GM12873 (cell line): ENCODE data around the gene GRIN1.

Experiments used
- TF ChIP-seq, protein P1 (sequence below): IDR thresholded peaks from 2 replicates; pipeline ENCODE4 v1.5.1; 2012; ENCODE audit warnings: low read depth, mild to moderate bottlenecking, moderate library complexity, low read length, control low read depth; ENCODE audit not compliant: insufficient read depth; ENCODE audit errors: missing control alignments

GRIN1 gene

DNA sequence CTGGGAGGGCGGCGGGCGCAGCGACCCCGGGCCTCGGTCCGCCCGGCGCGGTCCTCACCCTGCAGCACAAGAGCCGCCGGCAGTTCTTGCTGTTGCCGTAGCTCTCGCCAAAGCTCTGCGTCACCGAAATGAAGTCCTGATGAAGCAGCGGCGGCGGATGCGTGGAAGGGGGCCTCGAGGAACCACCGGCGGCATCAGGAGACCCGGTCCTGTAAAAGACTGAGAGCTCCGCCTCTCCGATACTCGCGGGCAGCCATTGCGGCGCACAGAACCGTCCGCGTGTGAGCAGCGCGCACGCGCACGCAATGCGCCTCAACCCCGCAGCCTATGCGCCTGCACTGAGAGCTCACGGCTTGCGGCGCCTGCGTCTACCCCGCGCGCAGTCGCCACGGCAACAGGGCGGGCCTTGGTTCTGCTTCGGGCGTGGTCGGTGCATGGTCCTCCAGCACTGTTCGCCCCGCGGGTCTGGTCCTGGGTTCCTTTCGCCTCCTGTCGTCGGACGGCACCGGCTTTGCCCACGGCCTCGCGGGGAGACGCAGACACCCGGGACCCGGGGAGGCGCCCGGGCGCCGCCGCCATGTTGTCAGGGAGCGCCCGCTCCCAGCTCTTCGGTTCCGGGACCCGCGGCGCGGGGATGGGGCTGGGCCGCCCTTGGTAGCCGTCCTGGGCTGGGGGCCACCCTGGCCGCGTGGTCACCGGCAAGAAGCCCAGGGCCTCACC lies 9.3 kb upstream of the GRIN1 start:
- TF ChIP-seq, protein P1, sequence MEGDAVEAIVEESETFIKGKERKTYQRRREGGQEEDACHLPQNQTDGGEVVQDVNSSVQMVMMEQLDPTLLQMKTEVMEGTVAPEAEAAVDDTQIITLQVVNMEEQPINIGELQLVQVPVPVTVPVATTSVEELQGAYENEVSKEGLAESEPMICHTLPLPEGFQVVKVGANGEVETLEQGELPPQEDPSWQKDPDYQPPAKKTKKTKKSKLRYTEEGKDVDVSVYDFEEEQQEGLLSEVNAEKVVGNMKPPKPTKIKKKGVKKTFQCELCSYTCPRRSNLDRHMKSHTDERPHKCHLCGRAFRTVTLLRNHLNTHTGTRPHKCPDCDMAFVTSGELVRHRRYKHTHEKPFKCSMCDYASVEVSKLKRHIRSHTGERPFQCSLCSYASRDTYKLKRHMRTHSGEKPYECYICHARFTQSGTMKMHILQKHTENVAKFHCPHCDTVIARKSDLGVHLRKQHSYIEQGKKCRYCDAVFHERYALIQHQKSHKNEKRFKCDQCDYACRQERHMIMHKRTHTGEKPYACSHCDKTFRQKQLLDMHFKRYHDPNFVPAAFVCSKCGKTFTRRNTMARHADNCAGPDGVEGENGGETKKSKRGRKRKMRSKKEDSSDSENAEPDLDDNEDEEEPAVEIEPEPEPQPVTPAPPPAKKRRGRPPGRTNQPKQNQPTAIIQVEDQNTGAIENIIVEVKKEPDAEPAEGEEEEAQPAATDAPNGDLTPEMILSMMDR: no peak

DNA sequence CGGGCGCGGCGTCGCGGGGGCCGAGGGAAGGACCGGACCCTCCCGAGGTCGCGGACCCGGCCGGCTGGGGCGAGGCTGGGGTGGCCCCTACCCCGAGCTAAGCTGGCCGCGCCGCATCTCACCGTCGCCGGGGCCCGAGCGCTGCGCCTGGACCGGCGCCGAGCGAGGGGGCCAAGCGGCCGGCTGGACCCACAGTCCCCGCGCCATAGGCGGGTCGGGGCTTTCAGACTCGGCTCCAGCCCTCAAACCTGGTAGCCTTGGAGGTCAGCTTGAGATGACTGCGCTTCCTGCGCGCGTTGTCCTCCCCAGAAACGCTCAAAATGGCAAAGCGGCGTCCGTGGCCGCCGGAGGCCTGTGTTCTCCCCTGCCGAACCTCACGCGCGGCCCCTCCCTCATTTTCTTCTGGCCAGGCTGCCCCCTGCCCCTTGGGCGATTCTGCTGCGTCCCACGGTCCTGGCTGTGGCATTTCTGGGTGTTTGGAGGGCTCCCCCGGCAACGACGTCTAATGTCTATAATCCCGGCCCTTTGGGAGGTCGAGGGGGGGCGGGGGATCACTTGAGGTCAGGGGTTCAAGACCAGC lies 8.7 kb upstream of the GRIN1 start:
- TF ChIP-seq, protein P1: no peak

DNA sequence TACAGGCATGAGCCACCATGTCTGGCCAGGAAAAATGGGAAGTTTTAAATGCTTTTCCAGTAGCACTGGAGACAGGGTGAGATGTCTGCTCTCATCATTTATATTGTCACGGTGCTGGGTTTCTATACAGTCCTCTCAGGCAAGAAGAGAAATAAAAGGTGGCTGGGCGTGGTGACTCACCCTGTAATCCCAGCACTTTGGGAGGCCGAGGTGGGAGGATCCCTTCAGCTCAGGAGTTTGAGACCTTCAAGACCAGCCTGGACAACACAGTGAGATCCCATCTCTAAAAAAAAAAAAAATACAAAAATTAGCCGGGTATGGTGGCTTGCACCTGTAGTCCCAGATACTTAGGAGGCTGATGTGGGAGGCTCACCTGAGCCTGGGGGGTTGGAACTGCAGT lies 4.8 kb upstream of the GRIN1 start:
- TF ChIP-seq, protein P1: no peak

- TF ChIP-seq, protein P1: no peak
Observed at GRCh38 chr9:137136261-137136880, 2.6 kb upstream of the GRIN1 start.

DNA sequence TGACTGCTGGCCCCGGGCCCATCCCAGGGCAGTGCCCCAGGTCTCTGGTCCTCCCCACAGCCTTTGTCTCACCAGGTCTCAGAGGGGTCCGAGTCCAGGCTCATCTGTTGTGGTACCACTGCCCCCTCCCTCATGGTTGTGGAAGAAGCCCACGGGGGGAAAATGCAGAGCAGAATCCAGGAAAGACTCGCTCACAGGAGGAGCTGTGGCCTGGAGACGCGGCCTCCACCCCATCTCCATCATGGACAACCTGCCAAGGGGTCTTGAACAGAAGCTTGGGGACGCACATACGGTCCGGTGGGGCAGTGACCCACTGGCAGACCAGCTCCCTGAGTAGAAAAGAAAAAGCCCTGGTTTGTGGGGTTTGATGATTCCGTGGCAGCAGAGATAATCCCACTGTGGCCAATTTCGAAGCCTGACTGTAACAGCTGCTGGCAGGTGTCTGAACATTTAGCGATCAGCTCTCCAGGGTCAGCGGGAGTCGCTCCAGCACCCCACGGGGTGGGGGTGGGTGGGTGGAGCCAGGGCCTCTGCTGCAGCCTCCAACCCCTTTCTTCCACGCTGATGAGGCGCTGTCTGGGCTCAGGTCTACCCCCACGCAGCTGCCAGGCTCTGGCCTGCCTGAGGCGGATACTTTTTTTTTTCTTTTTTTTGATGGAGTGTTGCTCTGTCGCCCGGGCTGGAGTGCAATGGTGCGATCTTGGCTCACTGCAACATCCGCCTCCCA lies 1.9 kb upstream of the GRIN1 start:
- TF ChIP-seq, protein P1: no peak

DNA sequence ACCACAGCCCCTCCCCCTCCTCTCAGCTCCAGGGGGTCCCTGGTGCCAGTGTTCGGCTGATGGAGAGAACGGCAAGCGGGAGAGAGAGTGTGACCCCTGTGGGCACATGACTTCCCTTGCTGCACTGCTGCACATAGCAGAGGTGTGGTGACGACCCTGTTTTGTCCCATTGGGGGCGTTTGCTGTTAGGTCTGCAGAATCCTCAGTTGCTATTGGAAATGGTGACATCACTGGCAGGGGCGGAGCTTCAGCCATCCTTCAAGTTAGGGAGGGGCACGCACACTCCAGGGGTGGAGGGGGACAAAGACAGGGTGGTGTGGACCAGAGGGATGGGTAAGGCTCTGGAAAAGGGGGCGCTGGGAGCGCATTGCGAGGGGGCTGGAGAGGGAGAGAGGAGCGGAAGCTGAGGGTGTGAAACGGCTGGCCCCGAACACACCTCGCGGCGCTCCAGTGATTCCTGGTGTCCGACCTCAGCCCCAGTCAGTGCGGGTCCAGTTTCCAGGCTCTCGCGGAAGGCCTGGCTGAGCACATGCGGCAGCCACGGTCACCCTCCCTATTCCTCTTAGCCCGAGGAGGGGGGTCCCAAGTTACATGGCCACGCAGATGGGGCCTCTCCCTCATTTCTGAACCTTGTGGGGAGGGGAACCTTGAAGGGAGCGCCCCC lies 764 bp upstream of the GRIN1 start:
- TF ChIP-seq, protein P1: no peak

GRCh38 chr9:137139468-137140150 lies 655 bp downstream of the GRIN1 start:
- TF ChIP-seq, protein P1: no peak
